ENCODE data around the gene CACNA1E.

The CACNA1E gene

DNA sequence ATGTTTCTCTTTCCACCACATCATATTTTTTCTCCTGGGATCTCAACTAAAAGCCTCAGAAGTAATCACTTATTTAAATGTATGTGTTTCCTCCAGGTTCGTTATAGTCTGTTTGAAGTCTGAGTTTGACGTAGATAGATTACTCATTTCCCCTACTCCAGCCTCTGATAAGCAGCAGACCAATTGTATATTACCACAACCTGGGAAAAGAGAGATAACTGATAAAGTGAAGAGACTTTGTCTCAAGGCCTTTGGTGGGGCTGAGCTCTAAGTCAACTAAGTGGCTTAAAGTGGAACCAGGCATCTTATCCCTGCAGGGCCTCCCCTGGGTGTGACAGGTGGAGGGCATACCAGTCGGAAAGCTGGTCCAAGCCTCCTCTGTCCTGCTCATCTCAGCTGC lies 34.9 kb upstream of the CACNA1E start:
- TF ChIP-seq, protein P1, sequence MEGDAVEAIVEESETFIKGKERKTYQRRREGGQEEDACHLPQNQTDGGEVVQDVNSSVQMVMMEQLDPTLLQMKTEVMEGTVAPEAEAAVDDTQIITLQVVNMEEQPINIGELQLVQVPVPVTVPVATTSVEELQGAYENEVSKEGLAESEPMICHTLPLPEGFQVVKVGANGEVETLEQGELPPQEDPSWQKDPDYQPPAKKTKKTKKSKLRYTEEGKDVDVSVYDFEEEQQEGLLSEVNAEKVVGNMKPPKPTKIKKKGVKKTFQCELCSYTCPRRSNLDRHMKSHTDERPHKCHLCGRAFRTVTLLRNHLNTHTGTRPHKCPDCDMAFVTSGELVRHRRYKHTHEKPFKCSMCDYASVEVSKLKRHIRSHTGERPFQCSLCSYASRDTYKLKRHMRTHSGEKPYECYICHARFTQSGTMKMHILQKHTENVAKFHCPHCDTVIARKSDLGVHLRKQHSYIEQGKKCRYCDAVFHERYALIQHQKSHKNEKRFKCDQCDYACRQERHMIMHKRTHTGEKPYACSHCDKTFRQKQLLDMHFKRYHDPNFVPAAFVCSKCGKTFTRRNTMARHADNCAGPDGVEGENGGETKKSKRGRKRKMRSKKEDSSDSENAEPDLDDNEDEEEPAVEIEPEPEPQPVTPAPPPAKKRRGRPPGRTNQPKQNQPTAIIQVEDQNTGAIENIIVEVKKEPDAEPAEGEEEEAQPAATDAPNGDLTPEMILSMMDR (IDR thresholded peaks at IDR 0.05) = no peak

DNA sequence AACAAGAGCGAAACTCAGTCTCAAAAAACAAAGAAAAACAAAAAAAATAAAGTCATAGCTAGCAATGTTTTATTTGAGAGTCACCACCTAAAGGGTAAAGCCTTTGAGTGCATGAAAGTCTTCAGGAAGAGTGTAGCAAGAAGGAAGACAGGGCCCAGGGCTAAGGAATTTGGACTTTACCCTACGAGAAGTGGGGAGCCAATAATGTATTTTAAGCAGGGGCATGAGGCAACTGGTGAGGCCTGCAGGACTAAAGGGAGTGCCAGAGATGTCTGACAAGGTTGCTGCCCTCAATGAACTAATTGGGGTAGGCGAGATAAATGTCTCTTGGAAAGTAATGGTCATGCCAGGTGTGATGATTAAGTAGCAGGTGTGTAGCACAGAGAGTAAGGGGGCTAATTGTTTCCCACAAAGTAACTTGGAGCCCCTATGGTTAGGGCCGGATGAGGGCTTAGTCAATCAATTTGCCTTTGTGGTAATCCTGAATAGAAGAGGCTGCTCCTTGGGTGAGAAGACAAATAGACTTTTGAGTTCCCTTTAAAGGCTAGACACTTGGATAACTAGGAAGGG lies 31.6 kb upstream of the CACNA1E start:
- TF ChIP-seq, protein P1 (IDR thresholded peaks at IDR 0.05) = no peak

DNA sequence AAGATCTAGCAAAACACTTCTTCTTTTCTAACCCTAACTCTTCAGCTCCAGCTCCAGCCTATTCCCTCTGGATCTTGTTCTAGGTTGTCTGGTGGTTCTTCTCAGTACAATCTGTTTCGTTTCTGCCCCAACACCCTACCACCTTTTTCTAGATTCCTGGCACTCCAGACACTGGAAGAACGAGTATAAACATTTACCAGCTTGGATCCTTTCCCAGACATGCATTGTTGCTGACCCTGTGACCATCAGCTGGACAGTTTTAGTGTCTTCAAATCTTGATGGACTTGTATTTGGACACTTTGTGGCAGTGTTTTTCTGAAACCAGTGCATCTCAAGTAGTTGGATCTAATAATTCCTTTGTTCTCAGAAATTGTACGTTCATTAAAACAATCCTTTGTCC lies 30.6 kb upstream of the CACNA1E start:
- TF ChIP-seq, protein P1 (IDR thresholded peaks at IDR 0.05) = no peak

DNA sequence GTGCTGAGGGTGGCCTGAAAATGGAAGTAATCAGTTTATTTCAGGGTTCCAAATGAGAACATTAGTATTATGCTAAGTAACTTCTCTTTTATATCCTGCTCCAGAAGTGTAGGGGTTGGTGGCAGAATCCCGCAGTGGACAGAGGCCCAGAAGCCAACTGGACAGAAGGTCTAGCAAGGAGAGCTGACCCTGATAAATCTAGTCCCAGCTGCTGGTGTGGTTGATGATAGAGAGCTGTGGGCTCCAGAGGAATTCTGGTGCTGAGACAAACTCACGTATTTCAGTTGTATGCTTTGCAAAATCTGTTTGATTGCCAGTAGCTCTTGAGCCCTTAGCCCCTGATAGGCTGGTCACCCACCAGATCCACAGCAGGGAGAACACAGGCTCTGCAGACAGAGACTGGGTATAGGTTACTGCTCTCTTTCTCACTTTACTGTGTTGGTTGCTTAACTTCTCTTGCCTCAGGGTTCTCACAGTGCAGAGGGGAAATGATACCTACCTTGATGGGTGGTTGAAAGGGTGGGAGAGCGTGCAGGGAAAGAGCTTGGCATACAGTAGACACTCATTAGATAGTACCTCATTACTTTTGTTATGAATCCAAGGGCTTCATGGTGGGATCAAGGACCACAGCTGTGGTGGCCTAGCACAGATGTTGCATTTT lies 29.6 kb upstream of the CACNA1E start:
- TF ChIP-seq, protein P1 (IDR thresholded peaks at IDR 0.05) = no peak

DNA sequence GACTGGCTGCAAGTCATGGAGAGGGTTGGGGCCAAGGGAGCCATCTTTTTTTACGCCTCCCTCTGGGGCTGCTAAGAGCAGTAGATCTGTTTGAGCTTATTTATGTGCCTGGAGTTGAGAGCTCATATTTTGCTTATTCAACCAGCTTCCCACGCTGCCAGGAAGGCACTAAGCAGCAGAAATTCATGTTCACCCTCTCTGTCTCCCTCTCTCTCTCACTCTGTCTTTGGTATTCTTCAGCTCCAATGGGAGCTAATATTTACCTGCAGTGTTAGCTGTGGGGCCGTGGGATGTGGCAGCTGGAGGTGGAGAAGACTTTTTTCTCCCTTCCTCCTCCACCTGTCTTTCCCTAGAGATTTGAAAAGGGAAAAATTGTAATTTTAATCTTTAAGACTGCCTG lies 26.8 kb upstream of the CACNA1E start:
- TF ChIP-seq, protein P1 (IDR thresholded peaks at IDR 0.05) = no peak

DNA sequence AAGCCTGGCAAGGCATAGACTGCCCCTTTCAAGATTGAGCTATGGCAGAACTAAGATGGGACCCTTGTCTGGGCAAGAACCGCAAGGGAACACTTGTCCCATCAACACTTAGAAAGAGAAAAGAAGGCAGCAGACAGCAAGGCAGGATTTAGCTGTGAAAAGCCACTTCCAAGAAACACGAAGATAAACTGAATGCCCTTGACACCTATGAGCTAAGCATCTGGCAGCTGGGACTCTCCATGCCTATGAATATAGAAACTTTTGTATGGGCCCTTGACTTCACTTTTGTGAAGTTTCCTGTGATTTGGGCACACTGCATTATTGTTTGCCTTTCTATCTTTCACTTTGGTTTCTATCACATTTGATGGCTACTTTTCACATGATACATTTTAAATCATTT lies 24.9 kb upstream of the CACNA1E start:
- TF ChIP-seq, protein P1 (IDR thresholded peaks at IDR 0.05) = no peak

DNA sequence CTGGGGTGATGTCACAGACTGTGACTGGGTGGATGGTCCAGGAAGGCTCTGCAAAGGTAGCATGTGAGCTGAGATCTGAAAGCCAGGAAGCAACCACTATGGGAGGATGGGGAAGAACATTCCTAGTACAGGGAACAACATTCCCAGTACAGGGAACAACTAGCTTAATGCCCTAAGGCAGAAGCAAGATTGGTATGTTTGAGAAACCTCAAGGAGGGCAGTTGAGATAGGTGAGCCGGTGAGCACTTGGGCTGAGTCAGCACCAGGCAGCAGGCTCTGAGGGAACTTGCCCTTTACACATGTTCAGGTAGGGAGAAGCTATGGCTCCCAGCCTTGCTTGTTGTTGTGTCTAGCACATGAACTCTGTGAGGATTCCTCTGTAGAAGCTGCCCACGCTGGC lies 24.2 kb upstream of the CACNA1E start:
- TF ChIP-seq, protein P1 (IDR thresholded peaks at IDR 0.05) = no peak
